GM21367 (cell line): ENCODE measurements around the gene LATS2.
"Not testable (repeated sequence)": the region's sequence is repeated elsewhere in the genome, so short reads cannot be mapped to it uniquely, and the experiment has no call there.

Source experiments
- ATAC-seq: cut with Tn5 transposase; IDR thresholded peaks from one replicate; pipeline ENCODE4 v1.9.1; 2021; ENCODE audit not compliant: unreplicated experiment

Gene LATS2

DNA sequence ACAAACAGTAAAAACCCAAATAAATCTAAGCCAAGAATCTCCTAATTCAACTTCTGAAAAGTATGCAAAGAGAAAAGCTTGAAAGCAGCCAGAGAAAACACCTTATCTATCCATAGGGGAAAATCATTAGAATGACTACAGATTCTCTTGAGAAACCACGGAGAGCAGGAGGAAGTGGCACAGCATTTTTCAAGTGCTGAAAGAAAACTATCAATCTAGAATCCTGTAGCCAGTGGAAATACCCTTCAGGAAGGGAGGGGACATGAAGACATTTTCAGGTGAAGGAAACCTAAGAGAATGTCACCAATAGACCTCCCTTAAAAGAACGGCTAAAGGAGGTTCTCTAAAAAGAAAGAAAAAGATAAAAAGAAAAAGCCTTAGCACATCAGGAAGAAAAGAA is 92.6 kb downstream of the LATS2 start:
- no peak for ATAC-seq

DNA sequence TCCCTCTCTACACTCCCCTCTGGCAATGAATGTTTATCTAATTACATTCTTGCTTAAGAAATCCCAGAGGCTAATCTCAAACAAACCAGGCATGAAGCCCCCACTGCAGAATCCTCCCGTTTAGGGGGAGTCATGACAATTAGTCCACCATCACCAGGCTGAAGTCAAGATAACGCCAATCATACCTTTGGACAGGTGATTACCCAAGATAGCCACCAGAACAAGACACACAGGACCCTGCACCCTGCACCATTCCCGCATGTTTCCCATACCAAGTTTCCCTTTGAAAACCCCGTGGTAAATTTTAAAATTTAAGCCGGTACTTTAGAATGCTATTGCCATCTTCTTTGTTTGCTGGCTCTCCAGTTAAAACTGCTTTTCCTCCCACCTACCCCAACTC is 94.0 kb downstream of the LATS2 start:
- ATAC-seq: no peak

DNA sequence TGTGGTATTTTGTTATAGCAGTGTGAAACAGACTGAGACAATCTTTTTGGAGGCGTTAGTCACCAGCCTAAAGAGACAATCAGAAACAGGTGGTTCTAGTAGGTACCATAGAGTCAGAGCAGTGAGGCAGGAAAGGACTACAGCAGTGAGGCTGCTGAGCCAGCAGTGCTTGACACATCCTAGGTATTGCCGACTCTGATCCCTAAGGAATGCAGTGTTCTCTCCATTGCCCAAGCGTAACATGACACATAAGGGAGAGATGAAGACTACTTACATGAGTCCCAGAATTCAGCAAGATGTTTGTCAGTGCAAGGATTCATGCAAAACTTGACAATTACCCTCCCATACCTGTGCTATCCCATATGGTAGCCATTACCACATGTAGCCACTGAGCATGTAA is 96.5 kb downstream of the LATS2 start:
- ATAC-seq: no peak

DNA sequence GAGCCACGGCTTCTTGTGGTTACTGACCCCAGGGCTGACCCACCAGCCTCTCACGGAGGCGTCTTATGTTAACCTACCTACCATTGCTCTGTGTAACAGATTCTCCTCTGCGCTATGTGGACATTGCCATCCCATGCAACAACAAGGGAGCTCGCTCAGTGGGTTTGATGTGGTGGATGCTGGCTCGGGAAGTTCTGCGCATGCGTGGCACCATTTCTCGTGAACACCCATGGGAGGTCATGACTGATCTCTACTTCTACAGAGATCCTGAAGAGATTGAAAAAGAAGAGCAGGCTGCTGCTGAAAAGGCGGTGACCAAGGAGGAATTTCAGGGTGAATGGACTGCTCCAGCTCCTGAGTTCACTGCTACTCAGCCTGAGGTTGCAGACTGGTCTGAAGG is 99.7 kb downstream of the LATS2 start:
- ATAC-seq: not testable (repeated sequence)

DNA sequence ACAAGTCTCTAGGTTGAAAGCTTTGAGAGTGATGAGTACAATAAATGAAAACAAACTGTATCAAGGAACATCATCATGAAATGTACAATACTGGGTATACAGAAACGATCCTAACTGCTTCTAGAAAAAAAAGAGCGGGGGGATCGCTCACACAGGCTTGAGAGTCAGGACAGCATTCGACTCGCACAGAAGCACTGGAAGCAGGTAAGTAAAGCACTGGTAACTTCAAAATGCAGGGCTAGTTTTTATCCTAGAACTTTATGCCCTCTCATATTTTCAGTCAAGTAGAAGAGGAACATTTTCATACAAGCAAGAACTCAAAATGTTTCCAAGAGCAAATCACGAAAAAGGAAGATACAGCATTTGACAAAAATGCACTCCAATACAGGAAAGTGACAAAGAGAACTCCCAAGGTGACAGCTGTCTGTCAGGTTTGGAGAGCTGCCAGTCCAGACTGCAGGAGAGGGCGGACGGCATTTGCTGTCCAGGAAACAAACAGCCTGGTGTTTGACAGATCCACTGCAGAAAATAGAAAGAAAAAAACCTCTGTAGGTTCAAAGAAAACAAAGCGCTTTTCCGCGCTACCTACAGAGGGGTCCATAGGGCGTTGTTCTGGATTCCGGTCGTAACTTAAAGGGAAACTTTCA is 100.6 kb downstream of the LATS2 start:
- no peak for ATAC-seq

DNA sequence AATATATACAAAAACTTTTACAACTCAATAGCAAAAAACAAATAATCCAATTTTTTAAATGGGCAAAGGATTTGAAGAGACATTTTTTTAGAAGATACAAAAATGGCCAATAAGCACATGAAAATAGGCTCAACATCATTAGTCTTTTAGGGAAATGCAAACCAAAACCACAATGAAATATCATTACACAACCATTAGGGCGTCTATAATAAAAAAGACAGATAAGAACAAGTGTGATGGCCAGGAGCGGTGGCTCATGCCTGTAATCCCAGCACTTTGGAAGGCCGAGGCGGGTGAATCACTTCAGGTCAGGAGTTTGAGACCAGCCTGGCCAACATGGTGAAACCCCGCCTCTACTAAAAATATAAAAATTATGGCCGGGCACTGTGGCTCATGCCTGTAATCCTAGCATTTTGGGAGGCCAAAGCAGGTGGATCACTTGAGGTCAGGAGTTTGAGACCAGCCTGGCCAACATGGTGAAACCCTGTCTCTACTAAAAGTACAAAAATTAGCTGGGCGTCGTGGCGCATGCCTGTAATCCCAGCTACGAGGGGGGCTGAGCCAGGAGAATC is 104.3 kb downstream of the LATS2 start:
- ATAC-seq: not testable (repeated sequence)

DNA sequence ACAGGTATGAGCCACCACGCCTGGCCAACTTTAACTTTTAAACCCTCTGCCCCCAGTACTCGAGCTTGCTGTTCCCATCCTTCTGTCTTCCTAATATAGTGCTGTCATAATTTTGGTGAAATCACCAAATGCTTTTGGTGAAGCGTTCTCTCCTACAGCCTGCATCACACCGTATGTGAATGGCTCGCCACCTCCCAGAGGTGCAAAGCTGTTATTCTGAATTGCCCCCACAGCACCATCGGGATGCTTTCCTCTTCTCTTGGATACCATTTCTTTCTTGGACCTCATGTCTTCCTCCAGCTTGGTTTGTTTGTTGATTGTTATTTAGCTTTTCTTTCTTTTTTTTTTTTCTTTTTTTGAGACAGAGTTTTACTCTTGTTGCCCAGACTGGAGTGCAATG is 105.9 kb downstream of the LATS2 start:
- no peak for ATAC-seq

DNA sequence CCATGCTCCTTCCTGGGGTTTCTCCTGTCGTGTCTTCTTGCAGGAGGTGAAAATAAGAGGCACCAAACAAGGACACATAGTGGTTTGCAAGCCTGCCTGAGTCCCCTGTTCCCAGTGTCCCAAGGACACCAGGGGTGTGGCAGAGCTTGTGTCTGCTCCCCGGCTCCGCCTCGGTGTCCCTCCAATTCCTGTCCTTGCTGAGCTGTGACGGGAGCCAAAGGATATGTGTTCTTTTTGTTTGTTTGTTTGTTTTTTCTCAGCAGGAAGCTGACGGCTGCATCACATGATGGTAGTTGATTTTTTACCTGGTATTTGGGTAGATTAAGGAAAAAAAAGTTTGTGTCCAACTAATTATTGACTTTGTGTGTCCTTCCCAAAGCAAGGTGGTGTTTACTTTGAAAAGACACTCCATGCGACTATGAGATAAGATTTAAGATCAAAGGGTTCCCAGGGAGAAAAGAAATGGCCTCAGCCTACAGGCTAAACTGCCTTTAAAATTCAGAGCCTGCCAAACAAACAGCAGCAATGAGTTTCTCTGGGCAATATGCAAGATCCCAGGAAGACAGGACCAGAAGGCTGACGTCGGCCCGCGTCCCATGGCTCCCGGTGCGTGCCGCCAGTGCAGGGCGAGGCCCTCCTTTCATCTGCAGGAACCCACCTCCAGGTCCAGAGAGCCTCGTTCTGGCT is 108.0 kb downstream of the LATS2 start:
- ATAC-seq: no peak

DNA sequence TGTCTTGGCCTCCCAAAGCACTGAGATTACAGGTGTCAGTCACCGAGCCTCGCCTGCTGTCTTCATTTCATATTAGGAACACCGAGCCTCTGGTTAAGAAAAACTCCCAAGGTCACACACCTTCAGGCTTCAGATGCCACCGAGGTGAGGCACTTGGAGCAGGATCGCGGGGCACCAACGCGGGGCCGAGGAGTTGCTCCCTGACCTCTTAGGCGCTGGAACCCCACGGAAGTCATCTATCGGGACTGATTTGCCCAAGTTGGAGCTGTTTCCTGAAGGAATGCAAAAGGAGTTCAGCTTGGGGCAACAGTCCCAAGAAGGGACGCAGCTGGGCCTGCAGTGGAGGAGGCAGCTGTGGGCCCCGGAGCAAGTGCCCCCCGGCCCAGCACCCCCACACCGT is 108.5 kb downstream of the LATS2 start:
- no peak for ATAC-seq

DNA sequence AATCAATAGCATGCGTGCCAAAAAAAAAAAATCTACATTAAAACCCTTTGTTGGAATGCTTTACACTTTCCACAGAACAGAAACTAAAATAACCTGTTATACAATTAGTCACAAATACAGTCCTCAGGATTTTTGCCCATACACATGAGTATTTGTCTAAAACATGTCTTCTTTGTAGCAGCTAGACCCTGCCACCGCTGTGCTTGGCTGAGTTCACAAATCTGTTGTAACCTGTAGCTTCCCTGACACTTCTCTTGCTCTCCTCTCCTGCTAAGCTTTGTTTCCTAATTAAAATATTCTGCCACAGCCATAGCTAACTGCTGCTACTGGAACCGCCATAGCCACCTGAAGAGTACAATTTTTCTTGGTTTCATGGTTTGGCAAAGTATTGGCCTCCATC is 113.4 kb downstream of the LATS2 start:
- not testable (repeated sequence) for ATAC-seq

DNA sequence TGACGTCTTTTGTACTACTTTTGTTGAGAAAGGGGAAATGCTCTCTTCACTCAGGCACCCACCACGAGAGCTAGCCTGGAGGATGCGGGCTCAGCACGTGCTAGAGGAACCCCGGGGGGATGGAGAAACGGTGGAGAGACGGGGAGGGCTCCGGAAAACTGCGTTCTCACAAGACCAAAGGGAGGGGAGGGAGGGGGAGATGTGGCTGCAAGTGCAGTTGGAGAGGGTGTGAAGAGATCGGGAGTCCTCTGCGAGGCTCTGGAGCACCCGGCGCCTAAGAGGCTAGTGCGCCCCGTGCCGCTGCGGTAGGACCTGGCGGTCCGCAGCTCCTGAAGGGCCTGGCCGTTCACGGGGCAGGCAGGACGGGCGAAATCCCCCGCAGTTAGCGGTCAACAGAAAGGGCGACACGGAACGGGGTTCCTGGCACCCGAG is 115.4 kb downstream of the LATS2 start:
- no peak for ATAC-seq

DNA sequence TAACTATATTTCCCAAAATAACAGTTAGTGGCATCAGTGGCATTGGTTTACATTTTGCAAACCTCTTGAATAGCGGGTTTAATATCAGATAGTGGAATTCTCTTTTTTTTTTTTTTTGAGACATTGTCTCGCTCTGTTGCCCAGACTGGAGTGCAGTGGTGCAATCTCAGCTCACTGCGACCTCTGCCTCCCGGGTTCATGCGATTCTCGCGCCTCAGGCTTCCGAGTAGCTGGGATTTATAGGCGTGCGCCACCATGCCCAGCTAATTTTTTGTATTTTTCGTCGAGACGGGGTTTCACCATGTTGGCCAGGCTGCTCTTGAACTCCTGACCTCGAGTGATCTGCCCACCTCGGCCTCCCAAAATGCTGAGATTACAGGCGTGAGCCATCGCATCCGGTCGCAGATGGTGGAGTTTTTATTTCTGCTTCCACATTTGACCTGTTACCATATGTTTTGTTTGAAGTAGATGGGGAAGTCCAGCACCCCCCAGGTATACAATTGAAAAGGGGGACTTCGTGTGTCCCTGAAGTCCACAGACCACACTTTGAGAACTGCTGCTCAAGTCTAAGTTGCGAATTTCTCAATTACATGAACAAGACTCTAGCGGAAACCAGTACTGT is 118.3 kb downstream of the LATS2 start:
- ATAC-seq: no peak

DNA sequence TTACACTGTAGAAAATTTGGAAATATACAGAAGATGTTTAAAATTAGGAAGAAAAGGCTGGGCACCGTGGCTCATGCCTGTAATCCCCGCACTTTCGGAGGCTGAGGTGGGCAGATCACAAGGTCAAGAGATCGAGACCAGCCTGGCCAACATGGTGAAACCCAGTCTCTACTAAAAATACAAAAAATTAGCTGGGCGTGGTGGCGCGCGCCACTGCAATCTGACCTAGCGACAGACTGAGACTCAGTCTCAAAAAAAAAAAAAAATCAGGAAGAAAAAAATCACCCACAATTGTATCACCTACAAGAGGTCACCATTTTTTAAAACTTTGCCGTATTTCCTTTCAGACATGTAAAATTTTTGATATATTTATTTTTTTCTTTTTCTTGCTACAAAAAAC is 120.9 kb downstream of the LATS2 start:
- not testable (repeated sequence) for ATAC-seq

DNA sequence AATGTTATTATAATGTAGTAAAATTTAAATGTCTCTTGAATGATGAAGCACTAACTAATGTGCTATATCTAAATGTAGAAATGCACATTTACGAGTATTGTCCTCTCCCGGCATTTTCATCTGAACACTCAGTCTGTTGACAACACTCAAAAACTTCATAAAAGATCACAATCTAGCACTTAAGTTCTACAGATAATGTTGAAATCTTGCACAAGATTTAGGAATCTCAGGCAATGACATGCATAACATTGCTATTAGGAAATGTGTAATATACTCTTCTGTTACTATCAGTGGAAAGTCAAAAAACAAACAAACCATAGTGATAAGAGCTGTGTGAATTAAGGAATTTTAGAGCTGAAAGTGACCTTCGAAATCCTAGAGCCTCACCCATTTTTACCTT is 121.3 kb downstream of the LATS2 start:
- no peak for ATAC-seq

DNA sequence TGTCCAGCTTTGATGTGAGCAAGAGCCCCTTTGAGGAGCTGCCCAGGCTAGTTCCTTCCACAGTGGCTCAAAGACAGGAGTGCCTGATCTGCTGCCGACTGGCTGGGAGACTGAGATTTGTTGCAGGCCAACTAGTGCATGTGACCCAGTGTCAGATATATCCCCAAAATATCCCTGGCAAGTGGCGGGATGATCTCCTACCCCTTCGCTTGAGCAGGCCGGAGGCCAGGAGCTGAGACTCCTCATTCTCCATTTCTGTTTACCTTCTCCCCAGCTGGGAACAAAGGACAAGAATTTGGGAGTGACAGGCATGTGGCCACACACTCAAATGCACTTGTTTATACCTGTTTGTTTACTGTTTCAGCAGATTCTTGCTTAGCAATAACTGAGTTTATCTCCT is 121.7 kb downstream of the LATS2 start:
- no peak for ATAC-seq

DNA sequence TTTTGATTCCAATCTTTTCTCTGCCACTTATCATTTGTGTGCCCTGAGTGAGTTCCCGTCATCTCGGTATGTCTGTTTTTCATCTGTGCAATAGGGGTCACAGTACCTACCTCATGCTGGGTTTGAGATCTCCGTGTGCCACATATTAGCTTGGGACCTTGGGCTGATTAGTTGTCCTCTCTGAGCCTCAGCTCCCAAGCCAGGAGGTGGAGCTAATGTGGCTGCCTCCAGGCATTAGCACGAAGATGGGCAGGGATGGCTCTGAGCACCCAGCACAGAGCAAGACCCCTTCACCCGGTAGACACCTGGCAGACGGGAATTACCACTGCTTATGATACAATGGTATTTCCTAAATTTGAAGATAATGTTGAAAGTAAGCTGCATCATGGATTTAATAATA is 123.1 kb downstream of the LATS2 start:
- ATAC-seq: no peak

DNA sequence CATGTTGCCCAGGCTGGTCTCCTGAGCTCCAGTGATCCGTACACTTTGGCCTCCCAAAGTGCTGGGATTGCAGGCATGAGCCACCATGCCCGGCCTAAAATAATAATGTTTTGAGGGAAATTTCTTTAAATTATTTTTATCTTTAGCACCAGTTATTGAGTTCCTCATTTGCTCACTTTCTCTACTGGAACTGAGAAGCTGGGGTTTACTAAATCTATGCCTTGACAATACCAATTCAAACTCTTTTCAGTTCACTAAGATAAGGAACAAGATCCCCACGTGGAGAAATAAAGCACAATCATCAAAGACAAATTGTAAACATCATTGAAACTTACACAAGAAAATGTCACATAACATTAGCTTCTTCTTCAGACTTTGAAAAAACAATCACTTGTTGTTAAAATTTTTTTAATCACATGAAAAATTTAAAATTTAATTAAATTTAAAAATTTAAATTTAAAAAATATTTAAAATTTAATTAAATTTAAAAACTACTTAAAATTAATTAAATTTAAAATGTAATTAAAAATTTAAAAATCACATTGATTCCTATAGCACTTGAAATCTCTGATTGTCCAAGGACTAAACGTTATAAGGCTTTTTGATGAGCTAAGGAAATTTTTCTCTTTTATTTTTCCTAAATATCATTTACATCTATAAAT is 133.7 kb downstream of the LATS2 start:
- ATAC-seq: no peak

DNA sequence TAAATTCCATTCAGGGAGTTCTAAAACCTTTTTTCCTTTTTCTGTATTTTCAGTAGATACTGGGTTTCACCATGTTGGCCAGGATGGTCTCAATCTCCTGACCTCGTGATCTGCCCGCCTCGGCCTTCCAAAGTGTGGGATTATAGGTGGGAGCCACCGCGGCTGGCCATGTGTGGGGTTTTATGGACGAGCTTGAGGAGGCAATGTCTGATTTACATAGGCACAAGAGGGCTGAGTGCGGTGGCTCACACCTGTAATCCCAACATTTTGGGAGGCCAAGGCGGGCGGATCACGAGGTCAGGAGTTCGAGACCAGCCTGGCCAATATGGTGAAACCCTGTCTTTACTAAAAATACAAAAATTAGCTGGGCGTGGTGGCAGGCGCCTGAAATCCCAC is 136.0 kb downstream of the LATS2 start:
- ATAC-seq: not testable (repeated sequence)

DNA sequence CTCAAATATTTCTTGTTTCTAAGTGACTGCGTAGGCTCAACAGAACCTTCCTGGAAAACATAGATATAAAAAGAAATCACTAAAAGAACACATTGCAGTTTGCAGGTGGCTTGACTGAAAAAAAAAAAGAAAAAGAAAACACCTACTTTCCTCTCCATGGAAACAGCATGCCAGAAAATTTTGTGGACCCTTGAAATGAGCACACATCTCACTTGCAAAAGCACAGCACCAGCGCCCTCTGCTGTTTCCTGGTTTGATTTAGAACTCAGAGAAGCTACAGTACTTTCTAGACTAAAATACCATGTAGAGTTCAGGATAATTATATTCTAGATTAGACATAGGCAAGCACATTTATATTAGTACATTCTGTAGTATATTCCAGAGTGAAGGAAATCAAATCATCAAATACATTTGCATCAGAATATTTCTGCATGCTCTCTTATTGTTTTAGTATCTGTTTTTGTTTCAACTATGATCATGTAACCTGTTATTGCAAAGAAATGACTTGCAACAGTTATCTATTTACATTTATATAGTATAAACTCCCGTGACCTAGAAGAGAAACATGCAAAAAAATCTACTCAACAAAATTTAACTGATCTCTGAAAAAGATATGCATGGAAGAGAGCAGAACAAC is 136.5 kb downstream of the LATS2 start:
- ATAC-seq: no peak

DNA sequence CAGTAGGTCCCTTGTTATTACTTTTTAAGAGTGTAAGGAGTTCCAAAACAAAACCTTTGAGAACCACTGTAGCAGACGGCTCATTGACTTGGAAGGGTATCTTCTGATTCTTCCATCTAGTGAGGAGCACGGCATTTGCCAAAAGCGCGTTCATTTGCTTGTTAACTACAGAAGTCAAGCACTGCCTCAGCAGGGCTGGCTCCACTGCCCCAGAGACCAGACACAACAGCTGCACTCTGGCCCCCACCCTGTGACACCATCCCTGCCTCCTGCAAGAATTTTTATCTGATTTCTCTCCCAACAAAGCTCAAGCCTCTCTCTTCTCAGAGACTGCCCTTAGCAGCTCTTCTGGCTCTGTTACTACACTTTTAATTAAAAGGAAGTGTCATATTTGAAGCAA is 138.1 kb downstream of the LATS2 start:
- no peak for ATAC-seq
